Measurements from ENCODE around the gene TPX2. TPM values are rescaled to one million over a fixed set of nuclear protein-coding genes. Genes with fewer than 3 reads are reported as not detected.
A peak's percentile ranks its signal among the peaks of the same experiment; 100 is the strongest.

TPX2 gene
- total RNA-seq, 2 experiments from 2014 or later = 0.85 to 0.89 TPM

- ATAC-seq (ENCODE audit: poor library complexity) (no peak), DNase-seq (no peak)
- no peak overlapping the region for H3K4me3 Mint-ChIP-seq
- H3K4me1 Mint-ChIP-seq (ENCODE audit: low read depth) = peaks cover 59% of the 10 kb centered on the region
- H3K9me3 Mint-ChIP-seq = no peaks in the 10 kb centered on the region
- peaks cover 62% of the 10 kb centered on the region for H3K36me3 Mint-ChIP-seq (ENCODE audit: low read depth)
- no peak overlapping the region for H3K27ac ChIP-seq (ENCODE audit: low read depth in 1 of 2, low read length in 2 of 2)
- POLR2A ChIA-PET = no interaction called here
- intact Hi-C loops (cut with DNase I, micrococcal nuclease) = no loop called here
- peaks cover 18% of the 10 kb centered on the region for H3K36me3 ChIP-seq (ENCODE audit: insufficient read depth, low read length)
- CTCF ChIA-PET = interaction anchor here (1.0 to 2.5 kb wide), 2 partner anchors 28 to 34 kb away, joined by 3 to 7 read pairs; no protein-coding TSS in a partner anchor
- H3K9me3 ChIP-seq (ENCODE audit: control insufficient read depth in 1 of 2, insufficient read depth in 1 of 2, low read length in 2 of 2) = no peaks in the 10 kb centered on the region
- peak overlapping the region; percentile 68 for H3K27ac Mint-ChIP-seq
- TF ChIP-seq, protein P1, sequence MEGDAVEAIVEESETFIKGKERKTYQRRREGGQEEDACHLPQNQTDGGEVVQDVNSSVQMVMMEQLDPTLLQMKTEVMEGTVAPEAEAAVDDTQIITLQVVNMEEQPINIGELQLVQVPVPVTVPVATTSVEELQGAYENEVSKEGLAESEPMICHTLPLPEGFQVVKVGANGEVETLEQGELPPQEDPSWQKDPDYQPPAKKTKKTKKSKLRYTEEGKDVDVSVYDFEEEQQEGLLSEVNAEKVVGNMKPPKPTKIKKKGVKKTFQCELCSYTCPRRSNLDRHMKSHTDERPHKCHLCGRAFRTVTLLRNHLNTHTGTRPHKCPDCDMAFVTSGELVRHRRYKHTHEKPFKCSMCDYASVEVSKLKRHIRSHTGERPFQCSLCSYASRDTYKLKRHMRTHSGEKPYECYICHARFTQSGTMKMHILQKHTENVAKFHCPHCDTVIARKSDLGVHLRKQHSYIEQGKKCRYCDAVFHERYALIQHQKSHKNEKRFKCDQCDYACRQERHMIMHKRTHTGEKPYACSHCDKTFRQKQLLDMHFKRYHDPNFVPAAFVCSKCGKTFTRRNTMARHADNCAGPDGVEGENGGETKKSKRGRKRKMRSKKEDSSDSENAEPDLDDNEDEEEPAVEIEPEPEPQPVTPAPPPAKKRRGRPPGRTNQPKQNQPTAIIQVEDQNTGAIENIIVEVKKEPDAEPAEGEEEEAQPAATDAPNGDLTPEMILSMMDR (IDR thresholded peaks at IDR 0.05) = no peak
- H3K27me3 Mint-ChIP-seq = no peaks in the 10 kb centered on the region
- H3K4me3 ChIP-seq (ENCODE audit: low read length) = no peak overlapping the region
- peaks cover 45% of the 10 kb centered on the region for H3K4me1 ChIP-seq (ENCODE audit: insufficient read depth, low read length)
- no peaks in the 10 kb centered on the region for H3K27me3 ChIP-seq (ENCODE audit: control insufficient read depth in 1 of 2, insufficient read depth in 2 of 2, low read length in 2 of 2)
Measured at GRCh38 chr20:31695849-31696804, 43.0 kb upstream of the TPX2 start.

- ATAC-seq (ENCODE audit: poor library complexity) = no peak
- no peak overlapping the region for H3K4me3 Mint-ChIP-seq
- Histone ChIP-seq H3K4me1 (ENCODE audit: insufficient read depth, low read length) (peaks cover 35% of the 10 kb centered on the region), H3K27me3 (ENCODE audit: control insufficient read depth in 1 of 2, insufficient read depth in 2 of 2, low read length in 2 of 2) (no peaks in the 10 kb centered on the region), H3K27ac (ENCODE audit: low read depth in 1 of 2, low read length in 2 of 2) (no peak overlapping the region), H3K9me3 (ENCODE audit: control insufficient read depth in 1 of 2, insufficient read depth in 1 of 2, low read length in 2 of 2) (no peaks in the 10 kb centered on the region), H3K36me3 (ENCODE audit: insufficient read depth, low read length) (peaks cover 13% of the 10 kb centered on the region), H3K4me3 (ENCODE audit: low read length) (no peak overlapping the region)
- H3K27me3 Mint-ChIP-seq = no peaks in the 10 kb centered on the region
- H3K27ac Mint-ChIP-seq = no peak overlapping the region
- H3K9me3 Mint-ChIP-seq = no peaks in the 10 kb centered on the region
- peaks cover 55% of the 10 kb centered on the region for H3K36me3 Mint-ChIP-seq (ENCODE audit: low read depth)
- no peak for DNase-seq
- H3K4me1 Mint-ChIP-seq (ENCODE audit: low read depth) = peaks cover 56% of the 10 kb centered on the region
- intact Hi-C loops (cut with DNase I, micrococcal nuclease) = no loop called here
- ChIA-PET POLR2A (interaction anchor here (1.1 kb wide), 1 partner anchor 23 kb away, joined by 3 read pairs; no protein-coding TSS in a partner anchor), CTCF (interaction anchor here (1.1 to 2.7 kb wide), 2 partner anchors 37 to 86 kb away, joined by 3 to 7 read pairs; no protein-coding TSS in a partner anchor)
- TF ChIP-seq, protein P1 (IDR thresholded peaks at IDR 0.05) = no peak
Measured at GRCh38 chr20:31698243-31698802, 40.8 kb upstream of the TPX2 start.

DNA sequence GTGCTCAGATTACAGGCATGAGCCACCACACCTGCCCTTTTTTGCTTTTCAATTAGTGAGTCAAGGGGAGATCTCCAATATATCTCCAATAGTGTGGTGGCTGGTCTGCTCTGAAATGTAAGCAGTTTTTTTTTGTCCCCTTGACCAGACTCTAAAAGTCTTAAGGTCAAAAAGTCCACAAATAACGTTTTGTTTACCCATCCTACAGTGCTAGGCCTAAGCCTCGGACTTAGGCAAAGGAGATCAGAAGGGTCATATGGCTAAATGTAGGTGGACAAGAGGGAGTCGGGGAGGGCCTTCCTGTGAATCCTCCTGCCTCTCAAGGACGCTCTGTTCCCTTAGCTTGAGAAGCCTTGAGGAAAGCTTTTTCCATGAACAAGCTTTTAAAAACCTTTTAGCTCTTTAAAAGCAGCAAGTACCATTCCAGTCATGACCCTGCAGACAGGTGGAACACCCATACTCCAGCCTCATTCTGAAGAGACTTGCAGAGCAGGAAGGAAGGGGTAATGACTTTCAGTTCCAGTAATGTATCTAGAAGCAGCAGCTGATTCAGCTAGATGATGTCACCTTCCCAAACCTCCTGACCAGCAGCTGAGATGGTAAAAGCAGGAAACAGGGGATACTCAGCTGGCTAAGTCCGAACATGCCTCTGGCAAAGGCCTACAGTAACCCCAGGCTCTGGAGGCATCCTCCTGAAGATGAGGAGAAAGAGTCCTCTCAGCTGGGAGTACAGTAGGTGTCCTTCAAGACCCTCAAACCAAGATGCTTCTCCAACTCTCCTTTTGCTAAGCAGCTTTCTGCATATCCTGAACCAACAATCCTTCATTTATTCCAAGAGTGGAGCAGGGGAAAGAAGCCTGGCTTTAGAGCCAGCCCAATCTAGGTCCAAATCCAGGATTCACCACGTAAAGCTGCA is 40.0 kb upstream of the TPX2 start:
- H3K4me3 ChIP-seq (ENCODE audit: low read length) = no peak overlapping the region
- CTCF ChIA-PET = interaction anchor here (0.8 to 2.7 kb wide), 4 partner anchors 22 to 86 kb away, joined by 3 to 7 read pairs (median 3); no protein-coding TSS in a partner anchor
- H3K27ac ChIP-seq (ENCODE audit: low read depth in 1 of 2, low read length in 2 of 2) = peak overlapping the region; percentile 10 to 31
- peaks cover 31% of the 10 kb centered on the region for H3K4me1 ChIP-seq (ENCODE audit: insufficient read depth, low read length)
- POLR2A ChIA-PET = interaction anchor here (1.1 to 1.2 kb wide), 3 partner anchors 15 to 24 kb away, joined by 3 to 4 read pairs (median 3); no protein-coding TSS in a partner anchor
- no peaks in the 10 kb centered on the region for H3K9me3 ChIP-seq (ENCODE audit: control insufficient read depth in 1 of 2, insufficient read depth in 1 of 2, low read length in 2 of 2)
- ATAC-seq (ENCODE audit: poor library complexity) = no peak
- Mint-ChIP-seq H3K27ac (peak overlapping the region; percentile 76), H3K27me3 (no peaks in the 10 kb centered on the region), H3K9me3 (no peaks in the 10 kb centered on the region), H3K36me3 (ENCODE audit: low read depth) (peaks cover 55% of the 10 kb centered on the region), H3K4me3 (no peak overlapping the region), H3K4me1 (ENCODE audit: low read depth) (peaks cover 53% of the 10 kb centered on the region)
- TF ChIP-seq, protein P1 (IDR thresholded peaks at IDR 0.05) = no peak
- intact Hi-C loops (cut with DNase I, micrococcal nuclease) = no loop called here
- DNase-seq = peak in 3 of 14 experiments; percentile 42 to 51 (median 44)
- no peaks in the 10 kb centered on the region for H3K27me3 ChIP-seq (ENCODE audit: control insufficient read depth in 1 of 2, insufficient read depth in 2 of 2, low read length in 2 of 2)
- peaks cover 10% of the 10 kb centered on the region for H3K36me3 ChIP-seq (ENCODE audit: insufficient read depth, low read length)

Data from CD4-positive, alpha-beta T cell (primary cell).